NCI-H1048 (cell line): ENCODE data around the gene FANCD2.
A peak's percentile ranks its signal among the peaks of the same experiment; 100 is the strongest.
"Not testable (repeated sequence)": the region's sequence is repeated elsewhere in the genome, so short reads cannot be mapped to it uniquely, and the experiment has no call there.

Experiments
- DNase-seq: peaks from one replicate; lab custom pipeline; 2025; lab: John Stamatoyannopoulos, UW

FANCD2 gene

DNA sequence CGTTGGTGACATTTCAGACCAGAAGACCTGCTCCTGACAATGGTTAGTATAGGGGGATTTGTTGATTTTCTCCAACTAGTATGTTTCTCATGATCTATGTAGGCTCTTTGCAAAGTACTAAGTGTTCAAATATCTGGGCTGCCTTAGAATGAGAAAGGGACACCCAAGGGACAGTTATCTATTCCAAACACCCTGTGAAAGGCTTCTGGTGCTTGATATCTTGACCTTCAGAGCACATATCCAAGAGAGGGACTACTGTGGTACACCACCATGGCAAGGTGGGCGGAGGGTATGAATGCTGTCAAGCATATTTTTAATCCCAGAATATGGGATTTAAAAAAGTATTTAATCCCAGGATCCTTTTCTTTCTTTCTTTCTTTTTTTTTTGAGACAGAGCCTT lies 80.7 kb downstream of the FANCD2 start:
- no peak for DNase-seq

DNA sequence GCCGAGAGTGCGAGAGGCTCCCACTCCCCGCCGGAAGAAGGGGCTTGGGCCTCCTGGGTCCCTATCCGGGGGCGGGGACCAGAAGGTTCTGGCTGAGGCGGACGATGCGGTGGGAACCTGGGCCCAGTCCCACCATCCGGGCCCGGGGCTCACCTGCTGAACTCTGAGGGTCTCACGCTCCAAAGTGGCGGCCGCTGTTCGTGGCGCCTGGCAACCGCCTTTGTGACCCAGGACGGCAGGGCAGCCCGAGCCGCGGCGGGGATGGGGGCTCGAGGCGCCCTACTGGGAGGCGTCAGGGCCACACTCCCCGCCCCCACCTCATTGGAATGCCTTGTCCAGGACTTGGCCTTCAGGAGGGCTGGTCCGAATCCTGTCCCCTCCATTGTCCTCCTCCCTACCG lies 81.9 kb downstream of the FANCD2 start, which contains the start of gene FANCD2OS:
Gene FANCD2OS, minus strand, starts transcription at position 165 of the 400 bp plus-strand sequence. CDS start 3,481 bp downstream, outside the sequence.
- DNase-seq: no peak

DNA sequence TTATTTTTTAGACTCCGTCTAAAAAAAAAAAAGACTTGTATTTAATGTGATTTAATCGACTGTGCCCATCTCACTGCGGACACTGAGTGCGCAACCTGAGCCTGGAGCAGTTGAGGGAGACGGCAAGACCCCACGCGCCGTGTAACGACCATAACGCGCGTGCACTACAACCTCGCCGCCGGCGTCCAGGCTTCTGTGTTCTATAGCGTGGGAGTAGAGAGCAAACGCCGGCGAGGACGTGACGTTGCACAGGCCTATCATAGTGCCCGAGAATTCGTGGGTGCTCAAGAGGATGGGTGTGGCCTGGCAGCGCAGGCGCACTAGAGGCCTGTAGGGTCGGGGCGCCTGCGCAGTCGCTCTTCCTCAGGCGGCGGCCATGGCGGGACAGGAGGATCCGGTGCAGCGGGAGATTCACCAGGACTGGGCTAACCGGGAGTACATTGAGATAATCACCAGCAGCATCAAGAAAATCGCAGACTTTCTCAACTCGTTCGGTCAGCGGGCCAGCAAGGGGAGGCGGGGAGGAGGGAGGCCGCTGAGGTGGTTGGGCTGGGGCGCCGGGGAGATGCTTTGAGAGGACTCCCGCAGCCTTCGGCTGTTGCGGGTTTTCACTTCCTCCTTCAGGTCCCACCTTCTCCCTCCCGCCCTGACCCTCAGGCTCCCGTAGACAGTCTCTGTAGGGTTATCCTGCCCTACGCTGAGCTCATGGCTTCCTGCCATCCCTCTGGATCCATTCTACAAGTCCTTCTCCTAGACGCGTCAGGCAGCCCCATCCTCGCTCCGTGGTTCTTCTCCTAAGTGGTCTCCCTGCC lies 89.3 kb downstream of the FANCD2 start, which contains the start of gene BRK1:
Gene BRK1, plus strand, starts transcription at position 350 of the 812 bp plus-strand sequence. Its CDS starts 27 bp downstream, at position 377.
- DNase-seq: peak; percentile 79

DNA sequence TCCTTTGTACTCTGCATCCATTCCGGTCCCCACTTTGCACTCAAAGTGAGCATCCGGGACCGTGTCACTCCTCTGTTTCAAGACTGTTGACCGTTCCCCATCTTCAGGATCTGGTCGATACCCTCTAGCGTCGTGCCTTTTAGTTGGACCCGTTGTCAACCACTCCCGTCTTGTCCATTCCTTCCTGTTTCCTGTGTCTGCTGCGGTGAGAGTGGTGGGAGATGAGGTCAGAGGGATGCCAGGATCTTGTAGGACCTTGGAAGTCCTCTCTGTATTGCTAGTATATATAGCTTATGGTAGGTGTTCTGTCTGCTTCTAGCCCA lies 89.9 kb downstream of the FANCD2 start:
- DNase-seq: no peak

DNA sequence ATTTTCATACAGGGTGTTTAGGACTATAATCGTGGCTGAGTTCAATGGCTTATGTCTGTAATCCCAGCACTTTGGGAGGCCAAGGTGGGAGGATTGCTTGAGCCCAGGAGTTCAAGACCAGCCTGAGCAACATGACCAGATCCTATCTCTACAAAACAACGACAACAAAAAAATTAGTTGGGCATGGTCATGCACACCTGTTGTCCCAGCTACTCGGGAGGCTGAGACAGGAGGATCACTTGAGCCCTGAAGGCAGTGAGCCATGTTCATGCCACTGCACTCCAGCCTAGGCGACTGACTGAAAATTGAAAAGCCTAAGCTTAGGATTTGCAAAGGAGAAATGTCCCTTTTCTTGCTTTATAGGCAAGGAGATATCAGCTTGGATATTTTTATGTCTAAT lies 90.7 kb downstream of the FANCD2 start:
- DNase-seq: no peak

DNA sequence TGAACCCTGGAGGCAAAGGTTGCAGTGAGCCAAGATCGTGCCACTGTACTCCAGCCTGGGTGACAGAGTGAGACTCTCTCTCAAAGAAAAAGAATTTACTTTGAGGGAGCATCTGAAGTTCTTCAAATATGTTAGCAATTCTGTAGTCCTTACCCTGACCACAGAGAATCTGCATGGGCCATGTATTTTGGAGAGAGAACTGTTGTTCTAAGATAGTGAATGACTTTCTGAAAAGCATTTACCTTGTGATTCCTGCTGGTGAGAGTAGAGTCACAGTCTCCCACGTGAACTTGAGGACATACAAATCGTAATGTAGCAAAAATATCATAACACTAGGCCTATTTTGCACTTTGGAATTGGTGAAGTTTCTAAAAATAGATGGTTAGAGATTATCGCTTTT lies 93.1 kb downstream of the FANCD2 start:
- DNase-seq: no peak

DNA sequence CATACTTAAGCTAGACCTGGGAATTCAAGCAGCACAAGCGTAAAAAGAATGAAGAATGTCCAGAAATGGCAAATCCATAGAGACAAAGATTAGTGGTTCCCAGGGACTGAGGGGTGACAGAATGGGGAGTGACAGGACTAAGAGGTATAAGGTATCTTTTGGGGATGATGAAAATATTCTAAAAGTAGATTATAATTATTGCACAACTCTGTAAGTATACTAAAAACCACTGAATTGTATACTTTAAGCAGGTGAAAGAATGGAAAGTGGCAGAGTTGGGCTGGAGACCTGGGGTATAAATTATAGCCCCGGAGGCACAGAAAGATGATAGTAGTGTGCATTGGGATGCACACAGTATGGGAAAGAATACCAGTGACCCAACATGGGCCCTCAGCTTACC lies 94.8 kb downstream of the FANCD2 start:
- DNase-seq: no peak

DNA sequence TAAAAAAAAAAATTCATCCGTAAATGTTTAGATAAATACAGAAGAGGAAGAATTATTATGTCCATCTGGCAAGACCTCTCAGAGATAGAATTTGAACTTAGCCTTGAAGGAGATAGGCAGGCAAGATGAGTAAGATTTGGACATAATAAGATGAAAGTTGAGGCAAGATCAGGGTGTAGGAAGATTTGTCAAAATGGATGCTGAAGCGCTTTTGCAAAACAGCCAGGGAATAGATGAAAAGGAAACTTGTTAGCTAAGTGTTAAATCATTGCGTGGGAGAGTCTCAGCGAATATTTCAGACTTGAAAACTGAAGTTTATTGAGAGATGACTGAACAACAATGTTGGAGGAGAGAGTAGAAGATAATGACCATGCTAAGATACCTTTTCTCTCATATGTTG lies 96.5 kb downstream of the FANCD2 start:
- no peak for DNase-seq

DNA sequence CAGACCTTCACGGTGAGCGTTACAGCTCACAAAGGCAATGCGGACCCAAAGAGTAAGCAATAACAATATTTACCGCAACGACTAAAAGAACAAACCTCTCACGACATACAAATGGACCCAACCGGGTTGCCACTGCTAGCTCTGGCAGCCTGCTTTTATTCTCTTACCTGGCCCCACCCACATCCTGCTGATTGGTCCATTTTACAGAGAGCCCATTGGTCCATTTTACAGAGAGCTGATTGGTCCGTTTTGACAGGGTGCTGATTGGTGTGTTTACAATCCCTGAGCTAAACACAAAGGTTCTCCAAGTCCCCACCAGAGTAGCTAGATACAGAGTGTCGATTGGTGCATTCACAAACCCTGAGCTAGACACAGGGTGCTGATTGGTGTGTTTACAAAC lies 109.6 kb downstream of the FANCD2 start:
- DNase-seq: not testable (repeated sequence)

DNA sequence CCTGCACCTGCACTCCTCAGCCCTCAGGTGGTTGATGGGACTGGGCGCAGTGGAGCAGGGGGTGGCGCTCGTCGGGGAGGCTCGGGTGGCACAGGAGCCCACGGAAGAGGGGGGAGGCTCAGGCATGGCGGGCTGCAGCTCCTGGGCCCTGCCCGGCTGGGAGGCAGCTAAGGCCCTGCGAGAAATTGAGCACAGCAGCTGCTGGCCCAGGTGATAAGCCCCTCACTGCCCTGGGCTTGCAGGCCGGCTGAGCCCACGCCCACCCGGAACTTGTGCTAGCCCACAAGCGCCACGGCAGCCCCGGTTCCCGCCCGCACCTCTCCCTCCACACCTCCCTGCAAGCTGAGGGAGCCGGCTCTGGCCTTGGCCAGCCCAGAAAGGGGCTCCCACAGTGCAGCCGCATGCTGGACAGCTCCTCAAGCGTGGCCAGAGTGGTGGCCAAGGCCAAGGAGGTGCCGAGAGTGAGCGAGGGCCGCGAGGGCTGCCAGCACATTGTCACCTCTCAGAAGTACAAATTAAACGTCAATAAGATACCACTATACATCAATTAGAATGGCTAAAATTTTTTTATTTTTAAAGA lies 110.3 kb downstream of the FANCD2 start:
- no peak for DNase-seq

DNA sequence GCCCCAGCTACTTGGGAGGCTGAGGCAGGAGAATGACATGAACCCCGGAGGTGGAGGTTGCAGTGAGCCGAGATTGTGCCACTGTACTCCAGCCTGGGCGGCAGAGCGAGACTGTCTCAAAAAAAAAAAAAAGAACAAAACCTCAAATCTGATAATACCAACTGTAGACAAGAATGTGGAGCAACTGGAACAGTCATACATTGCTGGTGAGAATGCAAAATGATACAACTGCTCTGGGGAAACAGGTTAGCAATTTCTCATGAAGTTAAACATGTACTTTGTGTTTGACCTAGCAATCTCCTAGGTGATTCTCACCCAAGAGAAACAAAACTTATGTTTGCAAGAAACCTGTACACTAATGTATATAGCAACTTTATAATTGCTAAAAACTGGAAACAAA lies 110.9 kb downstream of the FANCD2 start:
- DNase-seq: no peak

DNA sequence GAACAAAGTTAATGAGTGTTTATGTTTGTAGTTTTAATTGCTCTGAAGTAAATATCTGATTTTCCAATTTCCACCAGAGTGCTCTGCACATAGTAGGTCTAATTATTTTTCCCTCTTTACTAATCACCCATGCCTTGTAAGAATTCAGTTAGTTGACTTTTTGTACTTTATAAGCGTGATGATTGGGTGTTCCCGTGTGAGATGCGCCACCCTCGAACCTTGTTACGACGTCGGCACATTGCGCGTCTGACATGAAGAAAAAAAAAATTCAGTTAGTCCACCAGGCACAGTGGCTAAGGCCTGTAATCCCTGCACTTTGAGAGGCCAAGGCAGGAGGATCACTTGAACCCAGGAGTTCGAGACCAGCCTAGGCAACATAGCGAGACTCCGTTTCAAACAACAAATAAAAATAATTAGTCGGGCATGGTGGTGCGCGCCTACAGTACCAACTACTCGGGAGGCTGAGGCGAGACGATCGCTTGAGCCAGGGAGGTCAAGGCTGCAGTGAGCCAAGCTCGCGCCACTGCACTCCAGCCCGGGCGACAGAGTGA lies 114.8 kb downstream of the FANCD2 start:
- DNase-seq: no peak

DNA sequence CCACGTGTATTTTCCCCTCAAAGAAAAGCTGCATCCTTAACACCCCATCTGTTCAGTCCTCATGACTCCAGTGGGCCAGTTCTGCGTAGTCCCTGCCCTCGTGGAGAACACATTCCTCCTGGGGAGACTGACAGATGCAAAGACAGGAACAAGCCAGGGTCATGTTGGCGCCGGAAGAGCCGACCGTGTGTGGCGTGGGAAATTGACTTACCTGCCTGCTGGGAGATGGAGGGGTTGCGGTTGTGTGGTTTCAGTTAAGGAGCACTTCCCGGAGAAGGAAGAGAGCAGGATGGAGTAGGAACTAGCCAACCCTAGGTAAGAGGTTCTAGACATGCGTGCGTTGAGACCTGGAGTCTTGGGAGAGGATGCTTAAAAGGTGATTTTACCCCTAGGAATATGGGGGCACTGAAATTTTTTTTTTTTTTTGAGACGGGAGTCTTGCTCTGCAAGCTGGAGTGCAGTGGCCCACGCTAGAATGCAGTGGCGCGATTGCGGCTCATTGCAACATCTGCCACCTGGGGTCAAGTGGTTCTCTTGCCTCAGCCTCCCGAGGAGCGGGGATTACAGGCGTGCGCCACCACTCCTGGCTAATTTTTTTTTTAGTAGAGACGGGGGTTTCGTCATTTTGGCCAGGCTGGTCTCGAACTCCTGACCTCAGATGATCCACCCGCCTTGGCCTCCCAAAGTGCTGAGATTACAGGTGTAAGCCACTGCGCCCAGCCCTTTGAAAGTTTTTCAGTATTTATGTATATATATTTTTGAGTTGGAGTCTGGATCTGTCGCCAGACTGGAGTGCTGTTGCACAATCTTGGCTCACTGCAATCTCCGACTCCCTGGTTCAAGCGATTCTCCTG lies 116.7 kb downstream of the FANCD2 start:
- DNase-seq: no peak

DNA sequence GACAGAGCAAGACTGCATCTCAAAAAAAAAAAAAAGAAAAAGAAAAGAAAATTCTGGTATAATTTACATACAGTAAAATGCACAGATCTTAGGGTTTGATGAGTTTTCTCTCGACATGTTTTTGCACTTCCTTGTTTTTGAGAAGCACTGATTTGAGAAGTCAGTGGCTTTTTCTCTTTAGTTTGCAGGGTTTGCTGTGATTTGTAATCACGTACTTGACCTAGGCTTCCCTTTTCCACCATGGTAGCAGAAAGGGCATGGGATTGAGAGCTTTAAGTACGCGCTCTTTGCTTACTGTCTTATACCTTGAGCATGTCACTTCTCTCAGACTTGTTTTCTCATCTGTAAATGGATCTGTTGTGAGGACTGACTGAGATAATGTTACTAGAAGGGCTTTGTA lies 119.4 kb downstream of the FANCD2 start:
- DNase-seq: no peak

DNA sequence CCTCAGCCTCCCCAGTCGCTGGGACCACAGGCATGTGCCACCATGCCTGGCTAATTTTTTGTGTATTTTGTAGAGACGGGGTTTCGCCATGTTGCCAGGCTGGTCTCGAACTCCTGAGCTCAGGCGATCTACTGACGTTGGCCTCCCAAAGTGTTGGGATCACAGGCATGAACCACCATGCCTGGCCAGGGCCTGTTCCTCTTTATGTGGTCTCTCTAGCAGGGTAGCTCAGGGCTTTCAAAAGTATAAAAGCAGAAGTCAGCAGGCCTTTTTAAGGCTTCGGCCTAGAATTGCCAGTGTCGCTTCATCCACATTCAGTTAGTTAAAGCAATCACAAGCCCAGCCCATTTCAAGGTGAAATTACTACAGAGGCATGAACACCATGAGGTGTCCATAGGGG lies 123.0 kb downstream of the FANCD2 start:
- DNase-seq: no peak

DNA sequence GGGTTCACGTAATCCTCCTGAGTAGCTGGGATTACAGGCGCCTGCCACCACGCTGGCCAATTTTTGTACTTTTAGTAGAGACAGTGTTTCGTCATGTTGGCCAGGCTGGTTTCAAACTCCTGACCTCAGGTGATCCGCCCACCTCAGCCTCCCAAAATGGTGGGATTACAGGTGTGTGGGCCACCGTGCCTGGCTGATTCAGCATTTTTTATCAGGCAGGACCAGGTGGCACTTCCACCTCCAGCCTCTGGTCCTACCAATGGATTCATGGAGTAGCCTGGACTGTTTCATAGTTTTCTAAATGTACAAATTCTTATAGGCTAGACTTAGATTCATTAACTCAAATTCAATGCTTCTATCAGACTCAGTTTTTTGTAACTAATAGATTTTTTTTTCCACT lies 124.8 kb downstream of the FANCD2 start:
- no peak for DNase-seq
